UCSD-AML1 (cell line): ENCODE measurements around the gene POC1B.

Experiments
- DNase-seq: peaks from one replicate; lab custom pipeline; 2025; ENCODE audit not compliant: unreplicated experiment; lab: John Stamatoyannopoulos, UW

Gene POC1B

DNA sequence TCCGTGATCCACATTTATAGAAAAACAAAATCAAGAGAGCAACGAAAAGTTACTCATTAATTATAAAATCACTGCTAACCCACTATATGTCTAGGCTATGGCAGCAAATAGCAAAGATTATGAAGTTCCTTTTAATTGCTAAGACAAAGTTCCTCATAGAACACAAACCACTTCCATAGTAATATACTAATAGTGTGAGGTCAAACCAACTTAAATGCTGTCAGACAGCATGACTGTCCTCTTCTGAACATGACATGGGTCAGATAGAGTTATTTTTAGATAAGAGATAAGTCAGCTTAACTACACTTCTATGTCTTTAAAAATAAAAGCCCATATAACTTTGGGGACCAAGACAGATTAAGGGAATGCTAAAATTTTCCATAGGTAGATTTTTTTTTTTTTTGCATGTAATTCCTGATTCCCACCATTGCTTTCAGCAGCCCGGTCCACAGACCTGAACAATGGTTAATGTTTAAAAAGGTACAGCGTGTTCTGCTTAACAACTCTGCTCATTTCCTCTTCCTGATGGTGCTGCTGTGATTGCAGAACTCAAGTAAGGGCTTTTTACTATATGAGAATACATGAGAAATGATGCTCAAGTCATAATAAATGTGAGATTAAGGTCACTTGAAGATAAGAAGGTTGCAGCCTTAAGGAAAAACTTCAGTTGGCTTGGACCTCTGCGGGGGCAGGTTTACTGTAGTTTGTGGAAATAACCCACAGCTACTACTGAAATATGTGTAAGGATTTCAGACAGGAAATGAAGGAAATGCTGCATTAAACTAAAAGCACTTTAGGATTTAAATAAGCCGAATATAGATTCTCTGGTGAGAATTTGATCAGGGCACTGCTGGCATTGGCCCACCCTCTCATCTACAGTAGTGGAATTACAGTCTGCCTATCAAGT is 135.8 kb downstream of the POC1B start:
- DNase-seq = no peak

- no peak for DNase-seq
Measured at GRCh38 chr12:89386138-89386537, 139.7 kb downstream of the POC1B start.

GRCh38 chr12:89384807-89385206 is 141.0 kb downstream of the POC1B start:
- DNase-seq = no peak

DNA sequence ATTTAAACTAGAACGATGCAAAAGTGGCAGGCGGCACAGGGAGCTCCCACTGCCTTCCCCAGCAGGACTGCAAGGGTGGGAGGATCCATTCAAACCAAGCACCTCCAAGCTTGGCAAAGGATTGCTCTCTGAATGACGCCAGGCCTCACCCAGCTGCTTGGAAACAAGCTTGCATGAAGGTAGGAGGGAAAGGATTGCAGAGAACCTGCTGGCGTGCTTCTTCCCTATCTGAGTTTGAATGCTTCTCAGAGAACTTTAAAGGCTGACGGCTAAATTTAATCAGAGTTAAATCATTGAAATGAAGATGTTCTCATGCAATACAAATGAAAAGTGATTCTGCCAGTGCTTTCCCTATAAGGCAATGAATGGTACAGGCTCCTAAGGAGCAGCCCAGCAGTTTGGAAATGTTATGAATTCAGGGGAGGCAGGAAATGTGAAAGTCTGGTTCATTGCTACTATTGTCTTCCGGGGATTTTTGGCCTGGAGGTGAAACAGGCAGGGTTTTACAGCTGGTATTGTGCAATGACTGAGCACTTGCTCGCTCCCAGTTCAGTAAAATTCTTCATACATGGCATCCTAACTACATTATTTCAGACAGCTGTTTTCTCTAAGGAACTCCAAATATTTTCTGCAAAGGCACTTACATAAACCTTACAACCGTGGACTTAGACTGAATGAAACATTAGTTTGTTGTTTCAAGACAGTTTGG is 141.6 kb downstream of the POC1B start:
- DNase-seq = peak; percentile 24

GRCh38 chr12:89383235-89384049 is 142.4 kb downstream of the POC1B start:
- peak; percentile 13 for DNase-seq

DNA sequence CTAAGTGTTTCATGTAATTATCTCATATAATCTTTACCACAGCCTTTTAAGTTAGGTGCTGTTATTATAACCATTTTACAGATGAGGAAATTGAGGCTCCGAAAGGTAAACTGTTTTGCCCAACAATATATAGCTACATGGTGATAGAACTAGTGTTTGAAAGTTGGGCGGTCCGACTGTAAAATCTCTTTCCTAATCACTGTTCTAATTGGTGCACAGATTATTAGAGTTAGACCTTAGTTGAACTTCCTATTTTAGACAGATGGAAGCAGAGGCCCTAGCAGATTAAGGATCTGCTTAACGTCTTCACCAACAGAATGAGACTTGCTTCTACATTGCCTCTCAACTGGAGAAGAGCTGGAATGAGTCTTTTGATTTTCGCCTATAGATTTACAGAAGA is 143.5 kb downstream of the POC1B start:
- no peak for DNase-seq

GRCh38 chr12:89379839-89380467 is 145.9 kb downstream of the POC1B start:
- DNase-seq = no peak

DNA sequence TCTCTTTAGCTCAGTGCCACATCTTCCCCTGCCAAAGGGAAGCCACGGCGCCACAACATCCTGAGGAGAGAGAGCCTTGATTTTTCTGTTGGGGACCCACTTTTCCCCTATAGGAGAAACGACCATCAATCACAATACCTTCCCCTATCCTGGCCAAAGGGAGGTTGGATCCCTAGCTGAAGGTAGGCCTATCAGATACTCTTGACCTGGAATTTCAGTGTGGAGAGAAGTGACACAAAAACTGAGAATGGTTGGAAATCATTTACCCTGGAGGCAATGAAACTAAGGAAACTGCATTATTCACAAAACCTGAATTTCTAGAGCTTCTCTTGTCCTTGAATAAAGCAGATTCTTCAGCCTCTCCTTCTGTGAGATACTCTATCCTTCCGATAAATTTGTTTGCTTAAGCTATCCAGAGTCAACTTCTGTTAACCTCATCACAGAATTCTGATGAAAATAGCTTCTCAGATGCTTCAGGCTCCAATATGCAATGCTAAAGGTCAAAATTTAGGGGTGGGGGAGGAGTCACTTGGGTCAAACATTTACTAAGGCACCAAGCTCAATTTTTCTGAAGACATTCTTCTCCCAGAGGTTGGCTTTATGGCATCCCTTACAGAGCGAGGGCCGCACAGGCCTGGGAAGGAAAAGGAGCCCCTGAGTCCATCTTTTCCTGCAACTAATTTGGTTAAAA is 146.6 kb downstream of the POC1B start:
- DNase-seq = peak; percentile 10

DNA sequence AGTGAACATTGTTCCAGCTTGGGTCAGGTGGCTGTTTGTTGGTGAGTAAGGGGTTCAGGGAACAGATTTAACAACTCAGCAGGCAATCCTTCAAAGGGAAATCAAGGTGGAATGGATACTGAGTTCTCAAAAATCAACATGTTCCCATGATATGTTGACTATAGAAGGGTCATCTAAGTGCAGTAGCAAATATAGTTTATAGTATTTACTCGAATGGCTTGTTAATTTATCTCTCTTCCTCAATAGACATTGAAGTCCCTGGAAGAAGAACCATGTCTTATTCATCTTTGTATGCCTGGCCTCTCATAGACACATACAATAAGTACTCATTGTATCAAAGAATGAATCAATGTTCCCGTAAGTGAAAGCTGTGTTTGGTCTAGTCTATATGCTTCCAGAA is 149.0 kb downstream of the POC1B start:
- DNase-seq = no peak

- no peak for DNase-seq
Measured at GRCh38 chr12:89376202-89376529, 149.7 kb downstream of the POC1B start.

DNA sequence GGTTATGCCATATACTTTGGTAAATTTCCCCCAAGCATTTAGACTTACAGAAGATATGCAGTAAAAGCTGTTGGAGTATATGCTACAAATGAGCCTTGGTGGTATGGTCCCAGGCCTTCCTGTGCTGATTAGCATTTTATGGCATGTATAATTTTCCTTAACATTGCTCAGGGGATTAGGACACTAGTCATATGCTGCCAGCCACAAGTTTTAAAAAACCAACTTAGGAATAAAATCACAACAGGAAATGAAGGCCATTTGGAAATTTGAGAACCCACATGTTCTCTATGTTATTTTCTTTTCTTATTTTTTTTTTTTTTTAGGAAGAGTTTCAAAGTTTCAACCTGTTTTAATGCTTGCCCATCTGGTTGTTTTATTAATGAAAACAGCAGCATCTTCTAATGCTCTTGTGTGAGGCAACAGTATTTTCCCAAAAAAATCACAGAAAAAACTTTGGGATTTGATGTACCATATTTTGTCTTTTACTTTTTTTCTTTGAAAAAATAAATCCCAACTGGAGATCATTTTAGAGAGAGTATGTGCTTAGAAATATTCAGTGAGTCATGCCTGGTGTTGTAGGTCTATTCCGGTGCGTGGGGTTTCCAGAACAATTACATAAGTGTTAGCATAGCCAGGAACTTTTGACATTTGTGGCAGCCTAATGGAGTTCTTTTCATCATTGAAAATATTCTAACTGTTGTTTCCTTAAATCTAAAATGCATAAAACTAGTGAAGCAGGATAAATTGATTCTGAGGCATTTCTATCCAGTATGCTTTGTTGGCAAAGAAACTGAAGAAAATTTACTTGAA is 151.9 kb downstream of the POC1B start:
- DNase-seq = no peak

DNA sequence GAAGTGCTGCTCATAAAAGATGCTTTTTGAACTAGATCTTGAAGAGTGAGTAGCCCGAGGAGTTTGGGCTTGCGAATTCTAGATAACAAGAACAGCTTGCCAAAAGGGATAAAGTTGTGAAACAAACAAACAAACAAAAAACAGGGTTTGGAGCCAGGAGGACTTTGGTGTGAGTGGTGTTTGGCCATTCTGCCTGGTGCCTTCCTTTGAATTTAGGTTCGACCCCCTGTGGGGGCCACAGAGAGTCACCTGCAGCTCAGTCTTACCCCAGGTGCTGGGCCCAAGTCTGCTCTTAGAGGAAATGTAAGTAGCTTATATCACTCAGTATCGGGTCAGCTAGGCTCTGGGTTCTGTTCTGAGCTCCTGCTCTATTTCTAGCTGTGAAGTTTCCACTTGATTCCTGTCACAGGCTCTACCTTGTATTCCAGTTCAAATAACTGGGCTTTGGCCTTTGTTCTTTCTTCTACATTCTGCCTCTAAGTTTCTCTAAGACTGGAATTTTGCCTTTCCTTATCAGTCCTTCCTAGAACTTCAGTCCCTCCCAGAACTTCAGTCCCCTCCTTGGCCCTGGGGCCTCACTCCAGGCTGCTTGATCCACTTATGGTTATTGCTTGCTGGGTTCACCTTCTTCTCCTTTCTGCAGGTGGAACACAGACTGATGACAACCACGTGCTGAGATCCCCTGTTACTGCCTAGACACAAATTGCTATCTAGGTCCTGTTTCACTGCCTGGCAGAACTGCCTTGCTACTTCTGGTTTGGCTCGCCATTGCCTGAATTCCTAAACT is 153.1 kb downstream of the POC1B start:
- no peak for DNase-seq

- peak; percentile 16 for DNase-seq
Measured at GRCh38 chr12:89370850-89371249, 155.0 kb downstream of the POC1B start.

- DNase-seq = peak; percentile 16
Measured at GRCh38 chr12:89370421-89370831, 155.4 kb downstream of the POC1B start.
